K562 (cell line): ENCODE results near the gene BSCL2. TPM values are rescaled to one million over a fixed set of nuclear protein-coding genes. Genes with fewer than 3 reads are reported as not detected.
A peak's percentile ranks its signal among the peaks of the same experiment; 100 is the strongest.

Experiments
- BACH1 ChIP-seq: fragments of 200-800 bp; sonication (Bioruptor generic); IDR thresholded peaks from 2 replicates; pipeline ENCODE4 v1.6.1; 2016; ENCODE audit warnings: missing genetic modification characterization, missing compliant biosample characterization
- ELF2 ChIP-seq: fragments of 250-450 bp; sonication (Bioruptor Pico); IDR thresholded peaks from 2 replicates; pipeline ENCODE4 v1.5.0; 2021; ENCODE audit warnings: mild to moderate bottlenecking
- EWSR1 ChIP-seq: fragments of 450-650 bp; IDR thresholded peaks from 2 replicates; pipeline ENCODE4 v1.6.1; 2018; ENCODE audit warnings: borderline replicate concordance, mild to moderate bottlenecking, low read depth, moderate library complexity; ENCODE audit not compliant: partially characterized antibody
- HNRNPK ChIP-seq: fragments of 200-400 bp; formaldehyde crosslinking; IDR thresholded peaks from one replicate; pipeline ENCODE4 v1.6.1; 2018; ENCODE audit warnings: mild to moderate bottlenecking, low read depth, low read length; ENCODE audit not compliant: poor library complexity, severe bottlenecking
- LCOR ChIP-seq: sonication (generic); formaldehyde crosslinking; IDR thresholded peaks from 2 replicates; pipeline ENCODE4 v1.8.0; 2022; ENCODE audit warnings: mild to moderate bottlenecking, missing genetic modification reagents
- NELFE ChIP-seq: IDR thresholded peaks from 2 replicates; pipeline ENCODE4 v1.6.1; 2011; ENCODE audit warnings: mild to moderate bottlenecking; ENCODE audit not compliant: insufficient read depth, insufficient read length
- STAT5B ChIP-seq: fragments of 250-450 bp; sonication (Bioruptor Pico); IDR thresholded peaks from 2 replicates; pipeline ENCODE4 v1.8.0; 2021; ENCODE audit warnings: mild to moderate bottlenecking, inconsistent platforms
- TCF7 ChIP-seq: sonication (generic); IDR thresholded peaks from 2 replicates; pipeline ENCODE4 v1.6.1; 2016; ENCODE audit warnings: antibody characterized with exemption, borderline replicate concordance
- TEAD2 ChIP-seq: fragments of 450-650 bp; IDR thresholded peaks from 2 replicates; pipeline ENCODE4 v1.6.1; 2016; ENCODE audit warnings: missing genetic modification characterization, control low read depth, missing compliant biosample characterization
- THRAP3 ChIP-seq: fragments of 450-650 bp; IDR thresholded peaks from 2 replicates; pipeline ENCODE4 v1.6.1; 2016; ENCODE audit warnings: mild to moderate bottlenecking, inconsistent platforms, borderline replicate concordance
- ZNF175 ChIP-seq: fragments of 200-800 bp; sonication (Bioruptor generic); IDR thresholded peaks from 2 replicates; pipeline ENCODE4 v1.6.1; 2016; ENCODE audit warnings: low read depth, mild to moderate bottlenecking, missing genetic modification characterization, missing compliant biosample characterization
- ZNF583 ChIP-seq: fragments of 250-450 bp; sonication (Bioruptor Pico); IDR thresholded peaks from 2 replicates; pipeline ENCODE4 v1.4.0; 2020
- polyA plus RNA-seq, 8 experiments: library from polyadenylated mRNA; depleted of rRNA in 4 of 8; stranded (reverse) in 5 of 8; unstranded in 3 of 8; fragments of >200 nt; fragmentation: Nextera tagmentation in 2 of 8; fragmentation: Illumina TruSeq in 1 of 8; extraction: Ambion mirVana in 2 of 8; extraction: Trizol in 1 of 8; gene quantifications; 2 replicates each; pipeline versions ENCODE4 v1.2.1 to v1.2.3, GENCODE V29; 2011 to 2014; ENCODE audit warnings: inconsistent platforms in 1 of 8, missing spikeins in 1 of 8
- total RNA-seq, 7 experiments: library from RNA; depleted of rRNA in 6 of 7; stranded (reverse); fragments of >200 nt in 6 of 7; fragmentation: Illumina TruSeq in 2 of 7; extraction: Trizol in 2 of 7; gene quantifications; 2 replicates each; pipeline versions ENCODE4 v1.2.1 to v1.2.3, GENCODE V29; 2011 to 2021; ENCODE audit warnings: low replicate concordance in 1 of 7
- TF ChIP-seq, protein P1 (sequence below): sonication (generic); formaldehyde crosslinking; IDR thresholded peaks from 2 replicates; pipeline ENCODE4 v1.8.0; 2022; ENCODE audit warnings: mild to moderate bottlenecking, missing genetic modification reagents
- TF ChIP-seq, protein P2 (sequence below): IDR thresholded peaks from 2 replicates; pipeline ENCODE4 v1.6.1; 2012; ENCODE audit warnings: low read depth, low read length, improper control_type of control experiment, borderline replicate concordance
- TF ChIP-seq, protein P3 (sequence below): fragments of 250-450 bp; sonication (Bioruptor Pico); IDR thresholded peaks from 2 replicates; pipeline ENCODE4 v1.8.0; 2022; ENCODE audit warnings: moderate library complexity, mild to moderate bottlenecking, inconsistent platforms
- TF ChIP-seq, protein P4 (sequence below): fragments of 450-650 bp; conservative IDR thresholded peaks from 2 replicates; pipeline ENCODE4 v1.6.1; 2016; ENCODE audit warnings: missing genetic modification characterization, low read depth, mild to moderate bottlenecking, missing compliant biosample characterization, moderate library complexity
- TF ChIP-seq, protein P5 (sequence below), 2 experiments: fragments of 150-350 bp in 1 of 2; IDR thresholded peaks; 2 replicates each; pipeline ENCODE4 v1.6.1; 2012 to 2016; ENCODE audit warnings: low read depth in 2 of 2, low read length in 2 of 2, mild to moderate bottlenecking in 1 of 2, moderate library complexity in 1 of 2

Gene BSCL2
- total and polyA plus RNA-seq, 9 of the 15 experiments (the other 6 are each of a cell fraction or from before 2014, with no cell fraction given): 18.9 to 51.7 (median 35.2) TPM

DNA sequence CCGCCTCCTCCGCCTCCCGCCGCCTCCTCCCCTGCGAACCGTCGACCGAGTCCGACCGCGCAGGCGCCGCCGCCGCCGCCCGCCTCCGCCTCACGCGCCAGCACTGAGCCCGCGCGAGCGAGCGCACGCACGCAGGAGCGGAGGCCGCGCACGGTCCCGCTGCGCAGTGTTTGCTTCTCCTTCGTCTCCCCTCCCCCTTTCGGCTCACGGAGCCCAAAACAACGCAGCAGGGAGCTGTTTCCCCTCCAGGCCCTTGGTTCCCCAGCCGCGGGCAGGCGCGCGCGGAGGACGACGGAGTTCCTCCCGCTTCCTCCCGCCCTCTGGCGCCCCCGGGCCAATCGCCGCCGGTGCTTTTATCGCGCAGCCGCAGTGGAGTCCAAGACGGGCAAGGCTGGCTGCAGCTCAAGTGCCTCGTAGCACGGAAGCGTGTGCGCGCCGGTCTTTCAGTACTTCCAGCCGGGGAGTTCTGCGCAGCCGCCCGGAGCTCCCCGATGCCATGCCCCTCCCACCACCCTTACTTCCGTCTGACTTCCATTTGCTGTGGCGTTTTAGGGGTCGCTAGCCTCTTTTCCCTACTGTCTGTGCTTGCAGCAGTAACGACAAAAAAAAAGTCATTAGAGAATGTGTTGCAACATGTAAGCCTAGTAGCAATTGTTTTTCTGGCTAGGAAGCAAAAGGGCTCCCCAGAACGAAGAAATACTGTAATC is 20.1 kb upstream of the BSCL2 start, which contains the start of gene HNRNPUL2 (continued):
- no peak for TF ChIP-seq THRAP3
- TF ChIP-seq TEAD2 (tag): no peak
- TF ChIP-seq, protein P1, sequence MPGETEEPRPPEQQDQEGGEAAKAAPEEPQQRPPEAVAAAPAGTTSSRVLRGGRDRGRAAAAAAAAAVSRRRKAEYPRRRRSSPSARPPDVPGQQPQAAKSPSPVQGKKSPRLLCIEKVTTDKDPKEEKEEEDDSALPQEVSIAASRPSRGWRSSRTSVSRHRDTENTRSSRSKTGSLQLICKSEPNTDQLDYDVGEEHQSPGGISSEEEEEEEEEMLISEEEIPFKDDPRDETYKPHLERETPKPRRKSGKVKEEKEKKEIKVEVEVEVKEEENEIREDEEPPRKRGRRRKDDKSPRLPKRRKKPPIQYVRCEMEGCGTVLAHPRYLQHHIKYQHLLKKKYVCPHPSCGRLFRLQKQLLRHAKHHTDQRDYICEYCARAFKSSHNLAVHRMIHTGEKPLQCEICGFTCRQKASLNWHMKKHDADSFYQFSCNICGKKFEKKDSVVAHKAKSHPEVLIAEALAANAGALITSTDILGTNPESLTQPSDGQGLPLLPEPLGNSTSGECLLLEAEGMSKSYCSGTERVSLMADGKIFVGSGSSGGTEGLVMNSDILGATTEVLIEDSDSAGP: no peak
- TF ChIP-seq, protein P2, sequence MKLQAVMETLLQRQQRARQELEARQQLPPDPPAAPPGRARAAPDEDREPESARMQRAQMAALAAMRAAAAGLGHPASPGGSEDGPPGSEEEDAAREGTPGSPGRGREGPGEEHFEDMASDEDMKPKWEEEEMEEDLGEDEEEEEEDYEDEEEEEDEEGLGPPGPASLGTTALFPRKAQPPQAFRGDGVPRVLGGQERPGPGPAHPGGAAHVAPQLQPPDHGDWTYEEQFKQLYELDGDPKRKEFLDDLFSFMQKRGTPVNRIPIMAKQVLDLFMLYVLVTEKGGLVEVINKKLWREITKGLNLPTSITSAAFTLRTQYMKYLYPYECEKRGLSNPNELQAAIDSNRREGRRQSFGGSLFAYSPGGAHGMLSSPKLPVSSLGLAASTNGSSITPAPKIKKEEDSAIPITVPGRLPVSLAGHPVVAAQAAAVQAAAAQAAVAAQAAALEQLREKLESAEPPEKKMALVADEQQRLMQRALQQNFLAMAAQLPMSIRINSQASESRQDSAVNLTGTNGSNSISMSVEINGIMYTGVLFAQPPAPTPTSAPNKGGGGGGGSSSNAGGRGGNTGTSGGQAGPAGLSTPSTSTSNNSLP: no peak
- no peak for TF ChIP-seq NELFE
- 0 out of 2 replicates have a peak, but pooled peaks have one; percentile 16 for TF ChIP-seq ZNF583 (CRISPR knock-in tag)
- no peak for TF ChIP-seq STAT5B (CRISPR knock-in tag)
- TF ChIP-seq, protein P3, sequence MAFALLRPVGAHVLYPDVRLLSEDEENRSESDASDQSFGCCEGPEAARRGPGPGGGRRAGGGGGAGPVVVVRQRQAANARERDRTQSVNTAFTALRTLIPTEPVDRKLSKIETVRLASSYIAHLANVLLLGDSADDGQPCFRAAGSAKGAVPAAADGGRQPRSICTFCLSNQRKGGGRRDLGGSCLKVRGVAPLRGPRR (CRISPR knock-in tag): no peak
- no peak; the same call in 1 of the 2 replicates for TF ChIP-seq TCF7
- TF ChIP-seq, protein P4, sequence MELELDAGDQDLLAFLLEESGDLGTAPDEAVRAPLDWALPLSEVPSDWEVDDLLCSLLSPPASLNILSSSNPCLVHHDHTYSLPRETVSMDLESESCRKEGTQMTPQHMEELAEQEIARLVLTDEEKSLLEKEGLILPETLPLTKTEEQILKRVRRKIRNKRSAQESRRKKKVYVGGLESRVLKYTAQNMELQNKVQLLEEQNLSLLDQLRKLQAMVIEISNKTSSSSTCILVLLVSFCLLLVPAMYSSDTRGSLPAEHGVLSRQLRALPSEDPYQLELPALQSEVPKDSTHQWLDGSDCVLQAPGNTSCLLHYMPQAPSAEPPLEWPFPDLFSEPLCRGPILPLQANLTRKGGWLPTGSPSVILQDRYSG: no peak
- no peak for TF ChIP-seq HNRNPK
- no peak for TF ChIP-seq BACH1 (tag)
- peak; percentile 47 for TF ChIP-seq LCOR (CRISPR knock-in tag)
- peak; percentile 42; the same call in 1 of the 2 replicates for TF ChIP-seq ZNF175 (CRISPR knock-in tag)
- TF ChIP-seq EWSR1: no peak
- TF ChIP-seq, protein P5, sequence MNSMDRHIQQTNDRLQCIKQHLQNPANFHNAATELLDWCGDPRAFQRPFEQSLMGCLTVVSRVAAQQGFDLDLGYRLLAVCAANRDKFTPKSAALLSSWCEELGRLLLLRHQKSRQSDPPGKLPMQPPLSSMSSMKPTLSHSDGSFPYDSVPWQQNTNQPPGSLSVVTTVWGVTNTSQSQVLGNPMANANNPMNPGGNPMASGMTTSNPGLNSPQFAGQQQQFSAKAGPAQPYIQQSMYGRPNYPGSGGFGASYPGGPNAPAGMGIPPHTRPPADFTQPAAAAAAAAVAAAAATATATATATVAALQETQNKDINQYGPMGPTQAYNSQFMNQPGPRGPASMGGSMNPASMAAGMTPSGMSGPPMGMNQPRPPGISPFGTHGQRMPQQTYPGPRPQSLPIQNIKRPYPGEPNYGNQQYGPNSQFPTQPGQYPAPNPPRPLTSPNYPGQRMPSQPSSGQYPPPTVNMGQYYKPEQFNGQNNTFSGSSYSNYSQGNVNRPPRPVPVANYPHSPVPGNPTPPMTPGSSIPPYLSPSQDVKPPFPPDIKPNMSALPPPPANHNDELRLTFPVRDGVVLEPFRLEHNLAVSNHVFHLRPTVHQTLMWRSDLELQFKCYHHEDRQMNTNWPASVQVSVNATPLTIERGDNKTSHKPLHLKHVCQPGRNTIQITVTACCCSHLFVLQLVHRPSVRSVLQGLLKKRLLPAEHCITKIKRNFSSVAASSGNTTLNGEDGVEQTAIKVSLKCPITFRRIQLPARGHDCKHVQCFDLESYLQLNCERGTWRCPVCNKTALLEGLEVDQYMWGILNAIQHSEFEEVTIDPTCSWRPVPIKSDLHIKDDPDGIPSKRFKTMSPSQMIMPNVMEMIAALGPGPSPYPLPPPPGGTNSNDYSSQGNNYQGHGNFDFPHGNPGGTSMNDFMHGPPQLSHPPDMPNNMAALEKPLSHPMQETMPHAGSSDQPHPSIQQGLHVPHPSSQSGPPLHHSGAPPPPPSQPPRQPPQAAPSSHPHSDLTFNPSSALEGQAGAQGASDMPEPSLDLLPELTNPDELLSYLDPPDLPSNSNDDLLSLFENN (IDR thresholded peaks at IDR 0.05; ENCODE audit: low read depth in 2 of 2, low read length in 2 of 2): no peak
- no peak; the same call in 1 of the 2 replicates for TF ChIP-seq ELF2 (CRISPR knock-in tag)
